PFSK-1 (cell line): ENCODE measurements around the gene ITM2B. TPM values are rescaled to one million over a fixed set of nuclear protein-coding genes. Genes with fewer than 3 reads are reported as not detected.

ENCODE experiments used
- FOXP2 ChIP-seq: optimal IDR thresholded peaks from 2 replicates; pipeline ENCODE3; 2011; ENCODE audit warnings: borderline replicate concordance, control low read depth, inconsistent platforms; ENCODE audit not compliant: insufficient read depth; ENCODE audit errors: extremely low read length, extremely low read depth
- POLR2AphosphoS5 ChIP-seq: IDR thresholded peaks from 2 replicates; pipeline ENCODE4 v1.6.1; 2012; ENCODE audit warnings: low read depth, mild to moderate bottlenecking, control low read depth, low read length, moderate library complexity
- REST ChIP-seq, 2 experiments: IDR thresholded peaks; 2 replicates each; pipeline versions ENCODE4 v1.6.1 to v1.8.0; 2011 to 2012; ENCODE audit warnings: low read depth in 2 of 2, low read length in 2 of 2, control low read depth in 1 of 2, inconsistent platforms in 1 of 2, mild to moderate bottlenecking in 1 of 2, moderate library complexity in 1 of 2; ENCODE audit not compliant: insufficient read depth in 1 of 2
- SIN3A ChIP-seq: IDR thresholded peaks from 2 replicates; pipeline ENCODE4 v1.6.1; 2012; ENCODE audit warnings: mild to moderate bottlenecking, low read length, moderate library complexity, borderline replicate concordance; ENCODE audit not compliant: insufficient read depth
- TAF1 ChIP-seq: IDR thresholded peaks from 2 replicates; pipeline ENCODE4 v1.6.1; 2012; ENCODE audit warnings: low read length, control low read depth, borderline replicate concordance; ENCODE audit not compliant: insufficient read depth
- polyA plus RNA-seq: library from polyadenylated mRNA; unstranded; fragments of >200 nt; gene quantifications from one replicate; pipeline ENCODE4 v1.2.1, GENCODE V29; 2012; ENCODE audit warnings: low read depth, missing spikeins; ENCODE audit not compliant: insufficient read length

Gene ITM2B
- 29.1 TPM for polyA plus RNA-seq

GRCh38 chr13:48233046-48233888 lies at the start of gene ITM2B:
Gene ITM2B, plus strand, starts transcription at chr13:48233206. Its CDS starts 155 bp downstream, at chr13:48233361.
- peak; percentile 22 for TF ChIP-seq FOXP2
- no peak for TF ChIP-seq SIN3A
- TF ChIP-seq POLR2AphosphoS5: peak; percentile 61
- TF ChIP-seq TAF1: no peak
- TF ChIP-seq REST (IDR thresholded peaks at IDR 0.05; ENCODE audit: insufficient read depth in 1 of 2, low read depth in 2 of 2, low read length in 2 of 2): no peak

GRCh38 chr13:48184260-48184659 lies 48.7 kb upstream of the ITM2B start:
- TF ChIP-seq TAF1 (no peak), FOXP2 (no peak), SIN3A (no peak), REST (IDR thresholded peaks at IDR 0.05; ENCODE audit: insufficient read depth in 1 of 2, low read depth in 2 of 2, low read length in 2 of 2) (no peak)

GRCh38 chr13:48185018-48185417 lies 48.0 kb upstream of the ITM2B start:
- no peak for TF ChIP-seq FOXP2
- TF ChIP-seq TAF1: no peak
- no peak for TF ChIP-seq REST (IDR thresholded peaks at IDR 0.05; ENCODE audit: insufficient read depth in 1 of 2, low read depth in 2 of 2, low read length in 2 of 2)
- no peak for TF ChIP-seq SIN3A
- no peak for TF ChIP-seq POLR2AphosphoS5

- TF ChIP-seq SIN3A: no peak
- no peak for TF ChIP-seq POLR2AphosphoS5
- TF ChIP-seq TAF1: no peak
- TF ChIP-seq FOXP2: no peak
- no peak for TF ChIP-seq REST (IDR thresholded peaks at IDR 0.05; ENCODE audit: insufficient read depth in 1 of 2, low read depth in 2 of 2, low read length in 2 of 2)
Measured at GRCh38 chr13:48186722-48187121, 46.3 kb upstream of the ITM2B start.

GRCh38 chr13:48188131-48188530 lies 44.9 kb upstream of the ITM2B start:
- TF ChIP-seq POLR2AphosphoS5: no peak
- no peak for TF ChIP-seq FOXP2
- no peak for TF ChIP-seq REST (IDR thresholded peaks at IDR 0.05; ENCODE audit: insufficient read depth in 1 of 2, low read depth in 2 of 2, low read length in 2 of 2)
- no peak for TF ChIP-seq TAF1
- TF ChIP-seq SIN3A: no peak
